ENCODE measurements around the gene MYH14.

The MYH14 gene

GRCh38 chr19:50300051-50300450 lies 96.6 kb downstream of the MYH14 start:
- no peak for DNase-seq

GRCh38 chr19:50300814-50301606 lies 97.6 kb downstream of the MYH14 start:
- DNase-seq, result no peak

DNA sequence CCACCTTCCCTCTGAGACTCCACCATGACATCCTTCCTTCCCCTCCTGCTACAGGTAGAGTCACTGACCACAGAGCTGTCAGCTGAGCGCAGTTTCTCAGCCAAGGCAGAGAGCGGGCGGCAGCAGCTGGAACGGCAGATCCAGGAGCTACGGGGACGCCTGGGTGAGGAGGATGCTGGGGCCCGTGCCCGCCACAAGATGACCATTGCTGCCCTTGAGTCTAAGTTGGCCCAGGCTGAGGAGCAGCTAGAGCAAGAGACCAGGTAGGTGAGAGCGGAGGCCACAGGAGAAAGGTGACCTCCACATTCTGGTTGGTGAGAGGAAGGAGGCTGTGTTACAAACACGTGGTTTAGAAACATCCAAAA lies 98.2 kb downstream of the MYH14 start:
- no peak for DNase-seq

DNA sequence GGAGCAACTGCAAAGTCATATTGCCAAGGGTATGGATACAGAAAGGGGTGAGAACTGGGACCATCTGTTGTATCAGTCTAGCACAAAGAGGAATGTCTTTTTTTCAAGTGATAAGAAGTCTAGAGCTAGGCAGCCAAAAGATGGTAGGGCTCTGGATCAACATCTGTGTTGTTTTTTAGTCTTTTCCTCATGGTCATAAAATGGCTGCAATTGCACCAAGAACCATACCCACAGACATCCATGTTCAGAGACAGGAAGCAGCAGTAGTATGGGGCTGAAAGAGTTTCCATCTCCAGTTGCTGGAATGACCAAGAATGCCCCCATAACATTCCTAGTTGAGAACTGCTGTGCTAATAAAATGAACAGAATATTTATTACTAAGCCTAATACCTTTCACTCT lies 100.1 kb downstream of the MYH14 start:
- no peak for DNase-seq

DNA sequence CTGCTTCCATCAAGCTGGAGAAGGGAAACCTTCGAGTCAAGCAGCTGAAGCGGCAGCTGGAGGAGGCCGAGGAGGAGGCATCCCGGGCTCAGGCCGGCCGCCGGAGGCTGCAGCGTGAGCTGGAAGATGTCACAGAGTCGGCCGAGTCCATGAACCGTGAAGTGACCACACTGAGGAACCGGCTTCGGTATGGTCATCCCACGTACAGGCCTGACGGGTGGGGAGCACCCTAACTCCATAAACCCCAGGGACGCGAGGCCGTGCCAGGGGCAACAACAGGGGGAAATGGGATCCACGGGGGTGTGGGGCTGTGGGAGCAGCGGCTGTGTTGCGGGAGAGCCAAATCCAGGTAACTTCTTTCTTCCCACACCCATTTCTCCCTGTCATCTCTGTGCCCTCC lies 105.6 kb downstream of the MYH14 start:
- no peak for DNase-seq

GRCh38 chr19:50309396-50310125 lies 106.1 kb downstream of the MYH14 start:
- no peak for DNase-seq

- no peak for DNase-seq
Observed at GRCh38 chr19:50310759-50311465, 107.5 kb downstream of the MYH14 start.

DNA sequence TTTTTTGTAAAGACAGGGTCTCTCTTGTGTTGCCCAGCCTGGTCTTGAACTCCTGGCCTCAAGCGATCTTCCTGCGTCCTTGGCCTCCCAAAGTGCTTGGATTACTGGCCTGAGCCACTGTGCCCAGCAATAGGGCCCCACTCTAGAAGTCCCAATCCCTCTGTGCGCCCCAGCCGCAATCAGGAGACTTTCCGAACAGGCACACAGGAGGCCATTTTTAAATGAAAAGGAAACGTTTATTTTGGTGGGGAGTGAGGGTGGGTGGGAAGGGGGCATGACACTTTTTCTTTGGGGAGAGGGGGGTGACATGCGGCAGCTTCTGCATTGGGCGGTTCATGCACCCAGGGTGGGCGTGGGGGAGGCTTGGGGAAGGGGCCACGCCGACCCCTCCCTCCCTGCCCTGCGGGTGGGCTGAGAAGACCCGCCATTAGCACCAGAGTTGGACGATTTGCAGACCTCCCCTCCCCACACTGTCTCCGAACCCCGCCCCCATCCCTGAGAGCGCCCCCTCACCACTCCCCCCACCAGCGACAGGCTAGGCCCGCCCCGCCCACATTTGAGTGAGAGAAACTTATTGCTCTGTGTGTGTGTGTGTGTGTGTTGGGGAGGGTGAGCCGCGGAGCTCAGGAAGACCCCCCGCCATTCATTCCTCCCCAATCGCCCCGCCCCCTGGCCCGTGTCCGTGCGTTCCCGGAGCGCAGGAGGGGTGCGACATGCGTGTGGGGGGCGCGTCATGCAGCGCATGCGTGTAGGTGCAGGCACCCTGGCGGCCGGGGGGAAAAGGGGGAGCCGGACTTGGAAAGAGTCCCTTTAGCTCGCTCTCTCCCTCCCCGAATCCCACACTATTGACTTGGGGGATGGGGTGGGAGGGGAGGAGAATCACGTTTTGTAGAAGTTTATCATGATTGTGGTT lies 108.6 kb downstream of the MYH14 start:
- no peak for DNase-seq

DNA sequence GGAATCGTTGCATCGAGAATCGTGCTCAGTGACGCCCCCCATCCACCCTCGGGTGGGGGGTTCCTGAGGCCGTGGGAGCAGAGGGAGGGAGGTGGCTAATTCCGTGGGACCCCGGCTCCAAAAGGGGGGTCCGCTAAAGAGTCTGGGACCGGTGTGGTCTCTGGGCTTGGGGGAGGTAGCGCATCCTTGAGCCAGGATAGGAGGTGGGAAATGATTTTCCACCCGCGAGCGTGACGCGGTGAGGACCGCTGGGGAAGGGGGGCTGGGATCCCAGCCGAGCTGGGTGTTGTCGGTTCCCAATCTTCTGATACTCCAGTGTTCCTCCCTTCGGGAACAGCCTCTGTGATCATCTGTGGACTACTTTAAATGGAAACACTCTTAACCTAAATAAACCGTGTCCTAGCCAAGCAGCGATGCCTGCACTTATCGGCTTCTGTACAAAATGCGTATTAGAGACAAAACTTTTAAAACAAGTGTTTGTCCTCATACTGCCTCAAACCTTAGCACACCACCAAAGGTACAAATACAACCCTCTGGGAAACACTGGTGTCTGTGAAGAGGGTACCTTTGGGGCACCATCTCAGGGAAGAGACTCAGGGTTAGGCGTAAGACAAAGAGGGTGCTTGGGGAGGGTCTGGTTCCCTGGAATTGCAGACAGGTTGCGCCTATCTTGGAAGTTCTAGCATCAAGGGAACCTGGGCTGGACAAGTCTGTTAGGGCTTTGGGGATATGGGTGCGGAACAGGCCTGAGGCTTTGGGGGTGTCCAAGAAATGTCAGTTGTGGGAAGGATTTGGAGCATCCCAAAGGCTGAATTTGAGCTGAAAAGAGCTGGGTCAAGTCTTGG lies 109.8 kb downstream of the MYH14 start:
- no peak for DNase-seq

GRCh38 chr19:50313812-50314536 lies 110.6 kb downstream of the MYH14 start:
- no peak for DNase-seq

DNA sequence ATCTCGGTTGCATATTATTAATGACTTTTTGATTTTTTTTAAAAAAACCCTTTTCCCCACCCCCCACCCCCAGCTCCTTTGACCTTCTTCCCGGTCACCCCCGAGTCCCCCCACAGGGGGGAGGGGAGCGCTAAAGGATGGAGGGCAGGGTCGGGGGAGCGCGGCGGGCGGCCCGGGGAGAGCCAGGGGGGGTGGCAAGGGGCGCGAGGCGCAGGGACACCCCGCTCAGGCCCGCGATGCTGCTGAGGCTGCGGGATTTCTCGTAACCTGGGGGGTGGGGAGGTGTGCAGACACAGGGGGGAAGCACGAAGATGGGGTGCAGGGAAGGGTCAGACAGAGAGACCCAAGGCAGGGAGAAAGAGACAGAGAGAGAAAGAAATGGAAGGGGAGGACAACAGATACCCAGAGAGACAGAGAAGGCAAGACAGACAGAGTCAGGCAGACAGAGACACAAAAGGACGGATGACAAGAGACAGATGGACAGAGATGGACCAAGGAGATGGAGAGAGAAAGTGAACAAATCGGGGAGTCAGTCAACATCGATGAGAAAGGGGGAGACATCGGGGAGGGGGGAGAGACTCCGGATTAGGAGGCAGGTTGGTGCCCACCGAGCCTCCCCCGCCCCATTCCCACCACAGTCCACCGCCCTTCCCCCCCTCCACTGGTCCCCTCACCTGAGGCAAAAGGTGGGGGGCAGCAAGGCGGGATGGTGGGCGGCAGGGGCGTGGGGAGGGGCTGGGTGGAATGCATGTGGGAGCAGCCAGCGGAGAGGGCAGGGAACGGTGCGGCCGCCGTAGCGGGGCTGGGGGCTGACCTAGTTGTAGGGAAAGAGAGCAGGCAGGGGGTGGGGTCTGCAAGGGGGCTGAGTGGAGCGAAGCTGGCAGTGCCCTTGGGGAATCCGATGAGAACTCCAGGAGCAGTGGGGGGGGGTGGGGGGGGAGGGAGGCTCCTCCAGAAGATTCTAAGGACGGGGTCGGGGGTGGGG lies 111.6 kb downstream of the MYH14 start:
- no peak for DNase-seq

DNA sequence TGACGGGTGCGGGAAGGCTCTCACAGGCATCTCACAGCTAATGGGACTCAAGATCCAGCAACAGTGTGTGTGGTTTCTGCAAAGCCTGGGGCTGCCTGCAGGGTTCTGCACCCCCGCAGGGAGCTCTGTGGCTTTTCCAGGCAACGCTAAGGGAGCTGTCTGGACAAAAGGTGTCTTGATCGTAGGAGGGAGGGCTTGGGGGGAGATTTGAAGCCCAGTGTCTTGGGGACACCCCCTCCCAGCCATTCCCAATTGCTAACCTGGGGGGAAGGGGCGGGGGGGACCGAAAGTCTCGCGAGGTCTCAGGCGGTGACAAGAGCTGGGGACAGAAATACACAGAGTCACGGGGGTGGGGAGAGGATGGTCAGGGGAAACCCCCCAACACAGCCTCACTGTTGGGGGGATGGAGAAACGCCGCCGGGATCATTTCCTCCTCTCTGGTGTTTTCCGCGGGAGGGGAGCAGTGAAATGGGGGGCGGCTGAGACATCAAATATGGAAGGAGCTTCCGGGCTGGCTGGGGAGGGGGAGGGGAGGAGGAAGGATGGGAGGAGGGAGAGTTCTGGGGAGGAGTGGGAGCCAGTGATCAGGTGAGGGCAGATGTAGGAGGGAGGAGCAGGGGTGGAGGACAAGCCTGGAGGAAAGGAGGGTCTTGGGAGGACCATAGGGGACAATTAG lies 112.5 kb downstream of the MYH14 start:
- no peak for DNase-seq

DNA sequence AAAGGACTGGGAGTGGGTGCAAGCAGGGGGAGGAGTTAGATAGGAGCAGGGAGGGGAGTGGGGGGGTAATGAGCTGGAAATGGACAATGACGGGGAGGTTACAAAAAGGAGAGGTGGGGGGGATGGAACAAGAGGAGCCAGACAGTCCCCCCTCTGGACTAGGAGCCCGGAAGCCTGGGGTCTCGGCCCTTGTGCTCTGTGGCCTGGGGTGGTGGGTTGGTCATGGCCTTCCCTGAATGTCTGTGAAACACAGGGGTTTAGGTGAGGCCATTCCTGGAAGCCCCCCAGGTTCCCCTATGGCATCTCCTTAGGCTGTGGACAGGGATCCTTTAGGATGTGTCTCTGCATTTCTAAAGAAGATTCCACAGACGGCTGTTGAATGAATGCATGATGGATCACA lies 113.7 kb downstream of the MYH14 start:
- no peak for DNase-seq

DNA sequence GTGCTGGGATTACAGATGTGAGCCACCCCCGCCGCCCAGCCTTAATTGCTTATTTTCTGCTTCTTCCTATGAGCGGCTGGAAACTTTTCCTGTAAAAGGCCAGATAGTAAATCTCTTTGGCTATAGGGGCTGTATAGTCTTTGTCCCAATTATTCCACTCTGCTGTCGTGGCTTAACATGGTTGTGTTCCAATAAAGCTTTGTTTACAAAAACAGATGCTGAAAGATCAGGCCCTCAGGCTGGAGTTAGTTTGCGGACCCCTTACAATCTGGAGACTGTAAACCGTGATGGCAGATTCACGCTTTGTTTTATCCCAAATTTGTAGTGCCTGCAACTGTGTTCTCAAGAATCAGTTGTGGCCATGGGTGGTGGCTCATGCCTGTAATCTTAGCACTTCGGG lies 115.0 kb downstream of the MYH14 start:
- DNase-seq, result no peak

GRCh38 chr19:50319156-50319555 lies 115.7 kb downstream of the MYH14 start:
- DNase-seq, result no peak

- no peak for DNase-seq
Observed at GRCh38 chr19:50320051-50320450, 116.6 kb downstream of the MYH14 start.

DNA sequence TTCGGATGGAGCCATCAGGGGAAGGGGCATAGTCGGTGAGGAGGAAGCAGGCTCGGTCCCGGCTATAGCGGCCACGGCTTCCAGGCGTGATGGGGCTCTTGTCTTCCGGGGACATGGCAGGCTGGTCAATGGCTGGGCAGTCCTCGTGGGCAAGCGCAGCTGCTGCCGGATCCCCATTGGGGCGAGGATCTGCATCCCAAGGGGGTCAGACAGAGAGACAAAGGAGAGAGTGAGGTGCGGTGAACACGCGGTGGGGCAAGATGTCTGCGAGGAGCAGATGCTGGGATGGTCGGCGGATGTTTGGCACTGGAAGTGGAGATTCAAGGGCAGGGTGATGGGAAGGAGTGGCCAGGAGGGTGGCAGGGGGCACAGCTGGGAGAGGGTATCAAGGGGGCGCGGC lies 117.2 kb downstream of the MYH14 start:
- no peak for DNase-seq

GRCh38 chr19:50321831-50322230 lies 118.4 kb downstream of the MYH14 start:
- DNase-seq, result no peak

DNA sequence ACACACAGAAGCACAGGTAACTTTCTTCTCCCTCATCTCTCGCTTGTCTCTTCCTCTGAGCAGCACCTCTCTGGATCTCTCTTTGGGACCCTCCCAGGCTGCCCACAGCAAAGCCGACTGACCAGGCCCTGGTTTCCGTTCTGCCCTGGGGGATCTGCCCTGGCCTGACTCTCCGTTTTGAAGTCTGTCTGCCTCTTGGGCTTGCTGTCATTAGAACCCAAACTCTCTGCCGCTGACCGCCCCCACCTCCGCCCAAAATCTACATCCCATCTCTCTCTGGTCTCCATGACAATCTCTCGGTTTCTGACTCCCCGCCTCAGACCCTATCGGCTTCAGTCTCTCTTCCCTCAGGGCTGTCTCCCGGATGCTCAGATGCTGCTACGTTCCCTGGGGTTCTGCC lies 118.8 kb downstream of the MYH14 start:
- no peak for DNase-seq

Data from 8988T (cell line).